Measurements from ENCODE around the gene SCN5A. TPM values are rescaled to one million over a fixed set of nuclear protein-coding genes. Genes with fewer than 3 reads are reported as not detected.

SCN5A gene
- total and polyA plus RNA-seq, 2 experiments from 2014 or later = 10.2 to 10.6 TPM

- Mint-ChIP-seq H3K4me3 (no peak overlapping the region), H3K27me3 (ENCODE audit: insufficient read depth, low read depth, poor library complexity) (peaks cover 5% of the 10 kb centered on the region), H3K27ac (no peak overlapping the region), H3K4me1 (peaks cover 12% of the 10 kb centered on the region; the same call in 2 of the 3 replicates), H3K9me3 (no peaks in the 10 kb centered on the region), H3K36me3 (ENCODE audit: low read depth) (no peaks in the 10 kb centered on the region)
- Histone ChIP-seq H3K27ac (ENCODE audit: low read depth) (no peak overlapping the region), H3K4me3 (no peak overlapping the region), H3K79me2 (replicated peaks; ENCODE audit: insufficient read depth) (no peaks in the 10 kb centered on the region), H4K20me1 (replicated peaks; ENCODE audit: insufficient read depth) (no peaks in the 10 kb centered on the region; the same call in 1 of the 2 replicates), H3K4me2 (no peak overlapping the region), H3K4me1 (ENCODE audit: insufficient read depth) (no peaks in the 10 kb centered on the region), H3F3A (replicated peaks; ENCODE audit: low read depth) (no peaks in the 10 kb centered on the region), H2AFZ (no peak overlapping the region), H3K9me2 (ENCODE audit: insufficient read depth) (no peaks in the 10 kb centered on the region), H3K36me3 (ENCODE audit: insufficient read depth) (no peaks in the 10 kb centered on the region), H3K27me3 (ENCODE audit: insufficient read depth) (no peaks in the 10 kb centered on the region)
- DNase-seq (ENCODE audit: low spot score) (no peak), ATAC-seq (no peak)
- TF ChIP-seq ETS1 (IDR thresholded peaks at IDR 0.05) (no peak), POLR2AphosphoS5 (IDR thresholded peaks at IDR 0.05; ENCODE audit: low read depth) (no peak)
Measured at GRCh38 chr3:38582316-38582715, 67.2 kb downstream of the SCN5A start.

GRCh38 chr3:38581774-38582173 lies 67.7 kb downstream of the SCN5A start:
- ATAC-seq (no peak), DNase-seq (ENCODE audit: low spot score) (no peak)

More at GRCh38 chr3:38581774-38582173, 67.7 kb downstream of the SCN5A start:
- H3K79me2 ChIP-seq (replicated peaks; ENCODE audit: insufficient read depth) = no peaks in the 10 kb centered on the region
- no peak overlapping the region for H3K4me2 ChIP-seq
- H3K27ac ChIP-seq (ENCODE audit: low read depth) = no peak overlapping the region
- H3K36me3 ChIP-seq (ENCODE audit: insufficient read depth) = no peaks in the 10 kb centered on the region
- H4K20me1 ChIP-seq (replicated peaks; ENCODE audit: insufficient read depth) = no peaks in the 10 kb centered on the region; the same call in 1 of the 2 replicates
- Mint-ChIP-seq H3K9me3 (no peaks in the 10 kb centered on the region), H3K4me3 (no peak overlapping the region), H3K4me1 (peaks cover 13% of the 10 kb centered on the region; the same call in 2 of the 3 replicates), H3K27ac (no peak overlapping the region), H3K36me3 (ENCODE audit: low read depth) (no peaks in the 10 kb centered on the region), H3K27me3 (ENCODE audit: insufficient read depth, low read depth, poor library complexity) (peaks cover 8% of the 10 kb centered on the region)
- no peaks in the 10 kb centered on the region for H3K27me3 ChIP-seq (ENCODE audit: insufficient read depth)
- no peak overlapping the region for H3K4me3 ChIP-seq
- H2AFZ ChIP-seq = no peak overlapping the region
- no peaks in the 10 kb centered on the region for H3F3A ChIP-seq (replicated peaks; ENCODE audit: low read depth)
- no peaks in the 10 kb centered on the region for H3K9me2 ChIP-seq (ENCODE audit: insufficient read depth)
- no peaks in the 10 kb centered on the region for H3K4me1 ChIP-seq (ENCODE audit: insufficient read depth)
- TF ChIP-seq NANOG (IDR thresholded peaks at IDR 0.05; ENCODE audit: borderline replicate concordance) (no peak), REST (IDR thresholded peaks at IDR 0.05; ENCODE audit: unreplicated experiment) (no peak), ZNF462 (CRISPR knock-in tag; IDR thresholded peaks at IDR 0.05) (no peak), POLR2AphosphoS5 (IDR thresholded peaks at IDR 0.05; ENCODE audit: low read depth) (no peak), ZNF114 (CRISPR knock-in tag; IDR thresholded peaks at IDR 0.05) (no peak)
